HCT116 (cell line): ENCODE measurements around the gene LCN10.

ENCODE experiments used
- CTCF ChIP-seq, 3 experiments: fragments of 200-600 bp in 1 of 3; sonication (generic) in 1 of 3; IDR thresholded peaks in 2 of 3; conservative IDR thresholded peaks in 1 of 3; 2 replicates each; pipeline ENCODE4 v1.5.1; 2012 to 2017; ENCODE audit warnings: low read depth in 2 of 3, low read length in 2 of 3, antibody characterized with exemption in 1 of 3, borderline replicate concordance in 1 of 3, control low read depth in 1 of 3, mild to moderate bottlenecking in 1 of 3, mixed read lengths in 1 of 3, mixed run types in 1 of 3, moderate library complexity in 1 of 3; ENCODE audit not compliant: insufficient read depth in 1 of 3
- SRF ChIP-seq: IDR thresholded peaks from 2 replicates; pipeline ENCODE4 v1.6.1; 2012; ENCODE audit warnings: low read depth

DNA sequence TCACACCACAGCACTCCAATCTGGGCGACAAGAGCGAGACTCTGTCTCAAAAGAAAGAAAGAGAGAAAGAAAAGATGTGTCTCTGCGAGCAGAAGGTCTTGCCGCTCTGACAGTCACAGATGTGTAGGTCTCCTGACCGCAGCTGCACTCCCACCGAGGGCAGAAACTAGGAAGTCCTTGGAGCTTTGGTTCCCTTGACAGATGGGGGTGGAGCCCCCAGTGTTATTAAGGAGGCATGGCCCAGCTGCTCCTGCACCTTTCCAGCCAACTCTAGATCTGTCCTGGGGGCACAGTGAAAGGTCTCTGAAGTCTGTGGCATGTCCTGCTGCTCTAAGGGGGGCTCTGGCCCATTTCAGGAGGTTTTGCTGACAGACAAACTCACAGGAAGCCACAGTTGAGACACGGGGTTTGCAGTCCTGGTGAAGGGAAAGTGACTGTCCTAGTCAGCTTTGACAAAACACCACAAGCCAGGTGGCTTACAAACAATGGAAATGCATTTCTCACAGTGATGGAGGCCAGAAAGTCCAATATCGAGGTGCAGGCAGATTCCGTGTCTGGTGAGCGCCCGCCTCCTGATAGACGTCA lies 39.4 kb downstream of the LCN10 start:
- TF ChIP-seq SRF: no peak
- no peak for TF ChIP-seq CTCF (IDR thresholded peaks at IDR 0.05 in 2 of 3, conservative IDR thresholded peaks at IDR 0.05 in 1 of 3; ENCODE audit: borderline replicate concordance in 1 of 3, insufficient read depth in 1 of 3, low read depth in 2 of 3, low read length in 2 of 3)
